OCI-LY1 (cell line): ENCODE data around the gene TMEM236.

ENCODE experiments used
- EZH2 ChIP-seq: fragments of 200-600 bp; sonication (generic), shearing (Covaris generic); IDR thresholded peaks from 2 replicates; pipeline ENCODE4 v1.8.0; 2017; ENCODE audit warnings: borderline replicate concordance, mixed run types, mild to moderate bottlenecking, antibody characterized with exemption, low read length, moderate library complexity, mixed read lengths
- TF ChIP-seq, protein P1 (sequence below): fragments of 200-600 bp; sonication (generic), shearing (Covaris generic); IDR thresholded peaks from 2 replicates; pipeline ENCODE4 v1.5.1; 2017; ENCODE audit warnings: mild to moderate bottlenecking, antibody characterized with exemption, low read length, moderate library complexity, mixed read lengths

DNA sequence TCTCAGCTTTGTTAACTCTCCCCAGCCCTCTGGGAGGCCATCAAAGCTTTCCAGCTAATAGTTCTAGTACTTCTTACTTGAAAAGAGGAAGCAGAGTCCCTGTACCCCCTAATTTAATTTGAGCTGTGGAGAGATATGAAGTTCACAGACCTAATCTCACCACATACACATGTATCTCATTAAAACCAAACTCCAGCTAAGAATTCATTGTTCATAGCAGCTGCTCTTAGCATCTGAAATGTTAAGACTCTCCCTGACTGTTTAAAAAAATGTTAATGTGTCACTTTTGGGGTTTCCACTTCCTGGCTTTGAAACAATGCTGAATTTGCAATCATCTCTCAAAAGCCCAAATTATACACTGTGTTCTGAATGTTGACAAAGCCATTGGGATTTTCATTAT is 41.0 kb downstream of the TMEM236 start:
- TF ChIP-seq, protein P1, sequence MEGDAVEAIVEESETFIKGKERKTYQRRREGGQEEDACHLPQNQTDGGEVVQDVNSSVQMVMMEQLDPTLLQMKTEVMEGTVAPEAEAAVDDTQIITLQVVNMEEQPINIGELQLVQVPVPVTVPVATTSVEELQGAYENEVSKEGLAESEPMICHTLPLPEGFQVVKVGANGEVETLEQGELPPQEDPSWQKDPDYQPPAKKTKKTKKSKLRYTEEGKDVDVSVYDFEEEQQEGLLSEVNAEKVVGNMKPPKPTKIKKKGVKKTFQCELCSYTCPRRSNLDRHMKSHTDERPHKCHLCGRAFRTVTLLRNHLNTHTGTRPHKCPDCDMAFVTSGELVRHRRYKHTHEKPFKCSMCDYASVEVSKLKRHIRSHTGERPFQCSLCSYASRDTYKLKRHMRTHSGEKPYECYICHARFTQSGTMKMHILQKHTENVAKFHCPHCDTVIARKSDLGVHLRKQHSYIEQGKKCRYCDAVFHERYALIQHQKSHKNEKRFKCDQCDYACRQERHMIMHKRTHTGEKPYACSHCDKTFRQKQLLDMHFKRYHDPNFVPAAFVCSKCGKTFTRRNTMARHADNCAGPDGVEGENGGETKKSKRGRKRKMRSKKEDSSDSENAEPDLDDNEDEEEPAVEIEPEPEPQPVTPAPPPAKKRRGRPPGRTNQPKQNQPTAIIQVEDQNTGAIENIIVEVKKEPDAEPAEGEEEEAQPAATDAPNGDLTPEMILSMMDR, result no peak
- no peak for TF ChIP-seq EZH2
